NCI-H748 (cell line): ENCODE results near the gene UBE2O.
"Not testable (repeated sequence)": the region's sequence is repeated elsewhere in the genome, so short reads cannot be mapped to it uniquely, and the experiment has no call there.

Experiments
- DNase-seq: peaks from one replicate; lab custom pipeline; 2025; ENCODE audit not compliant: unreplicated experiment; lab: John Stamatoyannopoulos, UW

UBE2O gene

DNA sequence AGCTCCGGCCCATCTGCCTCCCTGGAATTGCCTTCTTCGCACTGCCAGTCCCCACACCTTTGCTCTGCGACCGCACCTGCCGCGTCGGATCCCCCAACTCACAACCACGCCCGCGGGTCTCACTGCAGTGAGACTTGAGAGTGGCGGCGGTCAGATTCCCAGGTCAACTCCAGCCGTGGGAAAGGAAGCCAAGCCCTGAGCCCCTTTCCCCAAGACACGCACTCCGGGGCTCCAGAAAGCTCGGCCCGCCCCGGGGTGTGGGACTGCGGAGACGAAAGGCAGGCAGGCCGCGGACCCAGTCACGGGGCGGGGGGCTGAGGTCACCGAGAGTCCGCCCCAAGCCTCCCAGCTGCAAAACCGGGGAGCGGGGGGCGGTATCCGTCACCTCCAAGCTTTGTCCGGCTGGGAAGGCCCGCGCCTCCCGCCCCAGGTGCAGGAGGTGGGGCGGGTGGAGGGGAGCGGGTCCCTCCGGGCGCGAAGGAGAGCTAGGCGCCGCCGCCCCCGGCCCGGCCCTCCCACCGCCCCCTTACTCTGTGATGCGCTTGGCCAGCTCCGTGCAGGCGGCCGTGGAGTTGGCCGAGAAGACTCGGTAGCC, 99.9 kb downstream of the UBE2O start:
- peak; percentile 36 for DNase-seq

DNA sequence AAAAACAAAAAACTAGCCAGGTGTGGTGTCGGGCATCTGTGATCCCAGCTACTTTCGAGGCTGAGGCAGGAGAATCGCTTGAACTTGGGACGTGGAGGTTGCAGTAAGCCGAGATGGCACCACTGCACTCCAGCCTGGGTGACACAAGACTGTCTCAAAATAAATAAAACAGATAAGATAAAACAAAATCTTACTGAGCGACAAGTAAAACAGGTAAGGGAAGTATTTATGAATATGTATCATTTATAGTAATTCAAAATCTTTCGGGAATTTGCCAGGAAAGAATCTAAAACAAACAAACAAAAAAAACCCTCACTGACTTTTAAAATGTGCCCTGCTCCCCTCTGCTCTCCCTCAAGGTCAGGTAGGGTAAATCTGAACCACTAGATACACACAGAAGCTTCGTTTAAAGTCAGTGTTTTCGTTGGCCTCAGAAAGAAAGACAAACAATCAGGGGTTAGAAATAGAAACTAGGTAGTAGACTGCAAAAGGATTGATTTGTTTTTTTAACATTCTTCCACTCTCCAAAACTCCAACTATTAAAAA, 101.4 kb downstream of the UBE2O start:
- no peak for DNase-seq

DNA sequence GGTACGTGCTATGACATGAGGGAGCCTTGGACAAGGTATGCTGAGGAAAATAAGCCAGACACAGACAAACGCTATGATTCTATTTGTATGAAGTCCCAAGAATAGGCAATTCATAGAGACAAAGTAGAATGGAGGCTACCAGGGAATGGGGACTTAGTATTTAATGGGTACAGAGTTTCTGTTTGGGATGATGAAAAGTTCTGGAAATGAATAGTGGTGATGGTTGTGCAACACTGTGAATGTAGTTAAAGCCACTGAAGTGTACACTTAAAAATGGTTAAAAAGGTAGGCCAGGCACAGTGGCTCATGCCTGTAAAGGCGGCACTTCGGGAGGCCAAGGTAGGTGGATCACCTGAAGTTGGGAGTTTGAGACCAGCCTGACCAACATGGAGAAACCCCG, 102.5 kb downstream of the UBE2O start:
- DNase-seq: no peak

DNA sequence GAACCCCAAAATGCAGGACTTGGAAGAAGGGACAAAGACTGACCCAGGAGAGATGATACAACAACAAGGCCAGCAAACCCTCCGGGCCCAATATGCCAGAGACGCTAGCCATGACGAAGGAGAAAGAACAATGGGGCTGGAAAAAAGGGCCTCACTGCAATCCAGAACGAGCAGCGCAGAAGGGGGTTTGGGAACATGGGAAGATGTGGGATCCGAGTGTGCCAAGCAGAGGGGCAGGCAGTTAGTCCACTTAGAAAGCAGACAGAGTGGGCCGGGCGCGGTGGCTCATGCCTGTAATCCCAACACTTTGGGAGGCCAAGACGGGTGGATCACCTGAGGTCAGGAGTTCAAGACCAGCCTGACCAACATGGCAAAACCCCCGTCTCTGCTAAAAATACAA, 106.0 kb downstream of the UBE2O start:
- DNase-seq: not testable (repeated sequence)

DNA sequence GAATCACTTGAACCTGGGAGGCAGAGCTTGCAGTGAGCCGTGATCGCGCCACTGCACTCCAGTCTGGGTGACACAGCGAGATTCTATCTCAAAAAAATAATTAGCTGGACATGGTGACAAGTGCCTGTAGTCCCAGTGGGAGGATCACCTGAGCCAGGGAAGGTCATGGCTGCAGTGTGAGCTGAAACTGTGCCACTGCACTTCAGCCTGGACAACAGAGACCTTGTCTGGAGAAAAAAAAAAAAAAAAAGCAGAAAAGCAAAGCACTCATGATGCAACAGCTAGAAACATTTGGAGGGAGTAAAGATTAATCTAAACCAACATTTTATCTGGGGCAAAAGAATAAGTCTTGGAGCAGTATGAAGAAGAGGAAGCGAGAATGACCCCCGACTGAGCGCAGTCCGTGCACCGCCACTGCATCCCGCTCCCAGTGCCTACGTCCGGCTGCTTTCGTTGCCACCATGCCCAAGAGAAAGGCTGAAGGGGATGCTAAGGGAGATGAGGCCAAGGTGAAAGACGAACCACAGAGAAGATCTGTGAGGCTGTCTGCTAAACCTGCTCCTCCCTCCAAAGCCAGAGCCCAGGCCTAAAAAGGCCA, 107.5 kb downstream of the UBE2O start:
- no peak for DNase-seq

DNA sequence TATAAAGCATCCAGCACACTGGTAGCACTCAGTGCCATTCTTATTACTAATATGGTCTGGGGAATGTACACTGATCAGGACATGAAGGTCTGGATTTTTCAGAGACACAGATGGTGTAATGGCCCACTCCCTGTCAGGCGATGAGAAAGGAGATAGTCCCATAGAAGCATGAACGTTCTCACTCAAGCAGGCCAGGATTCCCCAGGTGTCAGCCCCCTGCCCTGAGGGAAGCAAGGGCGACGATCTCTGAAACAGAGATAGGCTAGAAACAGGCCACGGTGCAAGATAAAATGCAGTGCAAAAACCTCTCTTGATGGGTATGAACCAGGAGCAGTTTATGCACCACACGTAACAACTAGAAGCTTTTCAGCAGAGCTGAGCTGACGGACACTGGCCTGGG, 109.8 kb downstream of the UBE2O start:
- DNase-seq: no peak

DNA sequence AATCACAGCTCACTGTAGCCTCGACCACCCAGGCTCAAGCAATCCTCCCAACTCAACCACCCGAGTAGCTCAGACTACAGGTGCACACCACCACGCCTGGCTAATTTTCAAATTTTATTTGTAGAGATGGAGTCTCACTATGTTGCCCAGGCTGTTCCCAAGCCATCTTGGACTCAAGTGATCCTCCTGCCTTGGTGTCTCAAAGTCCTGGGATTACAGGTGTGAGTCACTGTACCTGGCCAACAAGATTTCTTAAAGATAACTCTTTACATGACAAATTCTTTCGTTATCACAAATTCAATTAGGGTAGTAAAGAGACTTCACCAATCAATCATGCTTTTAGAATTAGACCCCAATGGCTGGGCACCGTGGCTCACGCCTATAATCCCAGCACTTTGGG, 111.7 kb downstream of the UBE2O start:
- DNase-seq: no peak
